HG03103 (cell line): ENCODE results near the gene LMBR1L.
"Not testable (repeated sequence)": the region's sequence is repeated elsewhere in the genome, so short reads cannot be mapped to it uniquely, and the experiment has no call there.

Source experiments
- ATAC-seq: cut with Tn5 transposase; IDR thresholded peaks from one replicate; pipeline ENCODE4 v1.9.1; 2021; ENCODE audit warnings: low read depth; ENCODE audit not compliant: unreplicated experiment

LMBR1L gene

DNA sequence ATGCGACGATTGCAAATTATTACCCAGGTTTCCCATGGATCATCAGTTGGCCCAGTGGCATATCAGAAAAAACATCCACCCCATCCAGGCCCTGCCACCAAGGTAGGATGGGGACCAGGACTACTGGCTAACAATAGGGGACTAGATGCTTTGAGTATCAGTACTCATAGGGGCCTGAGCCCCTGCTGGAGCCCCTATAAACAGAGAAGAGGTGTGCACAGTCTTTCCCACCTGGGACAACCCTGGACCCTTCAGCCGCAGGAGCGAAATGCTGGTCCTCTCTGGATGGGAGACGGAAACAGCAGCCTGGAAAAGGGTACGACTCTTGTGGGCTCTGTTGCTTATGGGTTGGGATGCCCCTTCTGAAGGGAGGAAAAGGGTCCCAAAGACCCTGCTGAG is 21.7 kb downstream of the LMBR1L start:
- no peak for ATAC-seq

DNA sequence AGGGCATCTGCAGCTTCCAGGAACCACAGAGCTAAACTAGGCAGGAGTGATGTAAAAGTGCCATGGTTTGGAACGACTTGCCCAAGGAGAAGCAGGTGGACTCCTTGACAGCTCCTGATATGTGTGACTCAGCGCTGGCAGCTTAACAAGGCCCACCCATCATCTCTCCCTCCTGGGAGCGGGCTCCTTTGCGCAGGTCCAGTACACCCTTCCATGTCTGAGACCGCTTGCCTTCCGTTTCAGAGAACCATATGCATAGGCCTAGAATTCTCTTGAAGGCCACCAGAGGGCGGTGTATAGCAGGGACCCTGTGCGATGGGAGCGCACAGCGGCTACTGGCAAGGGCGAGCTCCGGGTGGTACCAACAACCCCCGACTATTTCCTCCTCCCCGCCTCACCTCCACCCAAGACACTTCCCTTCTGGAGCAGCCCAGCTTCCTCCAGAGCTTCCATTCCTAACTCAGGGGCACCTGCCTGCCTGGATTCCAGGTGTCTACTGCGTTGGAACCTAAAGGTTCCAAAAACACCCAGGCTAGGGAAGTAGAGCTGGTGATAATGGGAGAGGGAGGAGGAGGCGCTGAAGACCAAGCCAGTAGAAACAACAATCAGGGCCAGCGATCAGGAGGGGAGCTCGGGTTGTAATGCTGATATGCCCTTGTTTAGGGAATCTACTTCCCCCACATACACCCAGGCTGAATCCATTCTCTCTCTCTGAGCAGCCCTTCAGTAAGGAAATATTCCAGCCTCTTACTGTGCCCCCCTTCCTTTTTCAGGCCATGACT is 22.3 kb downstream of the LMBR1L start:
- peak; percentile 90 for ATAC-seq

DNA sequence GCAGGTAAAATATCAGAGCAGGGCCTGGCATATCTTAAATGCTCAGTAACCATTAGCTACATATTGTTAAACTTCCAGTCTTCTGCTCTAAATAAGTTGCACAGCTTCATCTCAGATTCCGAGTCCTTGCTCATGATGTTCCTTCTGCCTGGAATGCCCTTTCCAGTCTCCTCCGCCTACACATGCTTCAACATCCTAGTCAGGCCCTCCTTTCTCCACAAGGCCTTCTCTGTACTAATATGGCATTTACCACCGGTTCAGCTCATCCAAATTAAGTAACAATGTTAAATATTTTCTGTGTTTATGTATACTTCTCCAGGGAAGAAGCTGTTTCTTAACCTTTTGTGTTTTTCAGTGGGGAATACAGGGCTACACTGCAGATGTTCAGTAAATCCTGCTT is 24.5 kb downstream of the LMBR1L start:
- no peak for ATAC-seq

DNA sequence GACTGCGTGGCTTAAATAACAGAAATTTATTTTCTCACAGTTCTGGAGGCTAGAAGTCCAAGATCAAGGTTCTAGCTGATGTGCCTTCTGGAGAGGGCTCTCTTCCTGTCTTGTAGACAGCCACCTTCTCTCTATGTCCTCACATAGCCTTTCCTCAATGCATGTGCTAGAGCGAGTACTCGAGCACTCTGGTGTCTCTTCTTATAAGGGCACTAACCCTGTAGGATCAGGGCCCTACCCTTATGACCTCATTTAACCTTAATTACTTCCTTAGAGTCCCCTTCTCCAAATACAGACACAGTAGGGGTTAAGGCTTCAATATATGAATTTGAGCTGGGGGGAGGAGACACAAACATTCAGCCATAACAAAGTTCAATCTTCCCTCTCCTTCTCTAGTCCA is 26.2 kb downstream of the LMBR1L start:
- no peak for ATAC-seq

DNA sequence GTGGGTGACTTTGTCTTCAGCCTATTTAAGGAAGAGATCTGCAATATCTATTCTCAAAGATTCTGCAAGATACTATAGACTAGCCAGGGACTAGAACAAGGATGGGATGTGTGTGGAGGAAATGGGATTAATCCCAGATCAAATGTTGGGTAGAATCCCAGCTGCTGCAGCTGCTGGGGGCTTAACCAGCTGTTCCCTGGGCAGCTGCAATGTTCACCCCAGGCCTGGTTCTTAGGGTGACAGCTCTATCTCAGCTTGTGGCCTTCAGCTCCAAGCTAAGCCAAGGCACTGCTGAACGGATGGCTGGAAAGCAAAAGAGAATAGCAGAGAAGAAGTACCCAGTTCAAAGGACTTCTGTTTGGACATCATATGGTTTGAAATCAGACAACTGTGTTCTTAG is 30.9 kb downstream of the LMBR1L start:
- no peak for ATAC-seq

DNA sequence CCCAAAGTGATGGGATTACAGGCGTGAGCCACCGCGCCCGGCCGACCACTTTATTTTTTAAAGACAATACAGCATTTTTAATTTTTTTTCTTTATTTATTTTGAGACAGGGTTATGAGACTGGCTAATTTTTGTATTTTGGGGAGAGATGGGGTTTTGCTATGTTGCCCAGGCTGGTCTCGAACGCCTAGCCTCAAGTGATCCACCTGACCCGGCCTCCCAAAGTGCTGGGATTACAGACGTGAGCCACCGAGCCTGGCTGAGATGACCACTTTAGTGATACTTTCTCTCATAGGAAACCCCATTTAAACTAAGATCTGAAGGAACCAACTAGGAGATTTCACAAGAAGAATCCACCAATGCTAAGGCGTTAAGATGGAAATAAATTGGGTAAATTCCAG is 39.7 kb downstream of the LMBR1L start:
- no peak for ATAC-seq

DNA sequence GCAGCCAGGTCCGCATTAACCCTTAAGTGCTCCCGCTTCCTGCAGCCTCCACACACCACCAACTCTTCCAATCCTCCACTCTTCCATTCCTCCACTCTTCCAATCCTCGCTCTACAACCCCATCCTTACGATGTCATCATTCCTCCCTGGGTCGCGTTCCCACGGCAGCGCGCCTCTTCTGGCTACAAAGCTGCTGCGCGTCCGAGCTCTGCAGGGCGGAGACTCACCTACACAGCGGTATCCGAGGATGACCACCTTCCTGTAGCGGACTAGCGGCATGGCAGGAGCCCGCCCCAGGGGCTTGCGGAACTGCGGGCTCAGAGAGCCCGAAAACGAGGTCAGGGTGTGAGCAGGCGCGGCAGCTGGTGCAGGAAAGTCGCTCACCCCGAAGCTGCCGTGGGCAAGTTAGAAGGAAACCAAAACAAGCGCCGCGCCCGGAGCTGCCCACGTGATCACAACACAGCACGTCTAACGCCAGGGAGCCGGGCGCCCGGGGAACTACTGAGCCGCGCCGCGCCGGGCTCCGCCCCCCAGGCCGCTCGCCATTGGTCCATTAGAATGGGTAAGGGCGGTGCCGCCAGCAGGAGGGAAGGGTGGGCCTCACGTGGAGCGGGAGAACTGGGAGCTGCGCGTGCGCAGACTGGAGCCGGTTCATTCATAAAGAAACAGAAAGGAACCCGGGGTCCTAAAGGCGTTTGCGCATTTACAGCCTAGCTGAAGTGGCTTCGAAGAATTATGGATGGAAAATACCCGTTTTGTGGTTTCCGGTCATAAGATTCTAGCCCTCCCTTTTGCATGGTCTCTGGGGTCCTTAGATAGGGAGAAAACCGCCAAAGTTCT is 40.9 kb downstream of the LMBR1L start, which contains the start of gene RHEBL1:
Gene RHEBL1, minus strand, starts transcription at position 473 of the 840 bp plus-strand sequence. Its CDS starts 194 bp downstream, at position 279.
- peak; percentile 98 for ATAC-seq

DNA sequence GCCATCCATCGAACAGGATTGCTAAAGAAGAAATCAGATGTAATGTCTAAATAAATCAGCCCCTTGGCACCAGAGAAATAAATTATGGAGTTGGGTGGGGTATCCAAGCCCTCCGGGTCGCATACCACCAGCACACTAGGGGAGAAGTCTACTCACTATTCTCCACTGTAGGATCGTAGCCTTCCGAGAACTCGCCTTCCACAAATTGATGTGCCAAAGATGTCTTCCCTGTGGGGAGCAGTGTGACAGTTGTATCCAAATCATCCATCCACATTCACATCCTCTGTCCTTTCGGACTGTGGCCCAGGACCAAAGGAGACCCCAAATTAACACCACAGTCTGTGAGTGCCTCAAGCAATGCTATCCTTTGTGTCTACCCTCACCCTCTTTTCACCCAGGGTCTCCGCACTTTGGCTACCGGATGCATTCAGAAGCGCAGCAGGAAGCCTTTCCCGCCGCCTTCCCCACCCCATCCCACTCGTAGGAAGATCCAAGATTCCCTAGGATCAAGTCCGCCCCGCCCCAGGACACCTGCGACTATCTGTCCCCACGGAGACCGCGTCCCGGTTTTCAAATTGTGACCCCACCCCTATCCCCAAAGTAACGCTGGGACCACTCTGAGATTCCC is 41.7 kb downstream of the LMBR1L start:
- ATAC-seq: no peak

DNA sequence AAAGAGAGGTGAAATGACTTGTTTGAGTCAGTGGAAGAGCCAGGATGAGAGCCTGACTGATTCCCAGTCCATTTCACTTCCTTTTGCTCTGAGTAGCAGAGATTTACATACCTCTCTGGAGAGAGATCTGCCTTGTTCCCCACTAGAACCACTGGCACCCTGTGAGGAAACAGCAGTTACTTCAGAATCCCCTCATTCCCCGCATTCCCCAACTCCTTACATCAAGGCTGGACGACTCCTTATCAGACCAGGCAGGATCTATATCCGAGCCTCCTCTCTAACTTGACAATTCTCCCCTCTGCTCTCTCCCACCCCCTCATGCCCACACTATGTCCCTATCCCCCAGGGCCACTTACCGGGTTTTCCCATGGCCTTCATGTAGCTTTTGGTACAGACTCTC is 44.5 kb downstream of the LMBR1L start:
- ATAC-seq: no peak

DNA sequence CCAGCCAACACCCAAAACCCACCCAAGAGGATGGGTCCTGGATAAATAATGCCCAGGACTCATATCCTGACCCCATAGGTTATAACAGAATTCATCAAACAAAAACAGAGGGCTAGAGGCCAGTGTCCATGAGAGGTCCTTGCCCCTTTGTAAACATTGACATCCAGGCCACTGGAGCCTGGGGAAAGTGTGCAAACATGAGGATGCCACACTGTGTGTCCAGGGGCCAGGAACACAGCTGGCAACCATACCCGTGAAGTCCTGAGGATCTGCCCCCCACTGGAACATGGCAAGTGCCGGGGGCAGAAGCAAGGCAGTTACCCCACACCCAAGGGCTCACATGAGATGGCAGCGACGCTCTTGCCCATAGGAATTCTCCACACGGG is 45.9 kb downstream of the LMBR1L start:
- no peak for ATAC-seq

DNA sequence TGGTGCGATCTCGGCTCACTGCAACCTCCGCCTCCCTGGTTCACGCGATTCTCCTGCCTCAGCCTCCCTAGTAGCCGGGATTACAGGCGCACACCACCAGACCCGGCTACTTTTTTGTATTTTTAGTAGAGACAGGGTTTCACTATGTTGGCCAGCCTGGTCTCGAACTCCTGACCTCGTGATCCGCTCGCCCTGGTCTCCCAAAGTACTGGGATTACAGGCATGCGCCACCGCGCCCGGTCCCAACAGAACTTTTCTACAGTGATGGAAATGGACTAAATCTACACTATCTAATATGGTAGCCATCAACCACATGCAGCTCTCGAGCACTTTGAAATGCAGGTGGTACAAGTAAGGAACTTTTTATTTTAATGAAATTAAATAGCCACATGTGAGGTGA is 48.7 kb downstream of the LMBR1L start:
- ATAC-seq: not testable (repeated sequence)

DNA sequence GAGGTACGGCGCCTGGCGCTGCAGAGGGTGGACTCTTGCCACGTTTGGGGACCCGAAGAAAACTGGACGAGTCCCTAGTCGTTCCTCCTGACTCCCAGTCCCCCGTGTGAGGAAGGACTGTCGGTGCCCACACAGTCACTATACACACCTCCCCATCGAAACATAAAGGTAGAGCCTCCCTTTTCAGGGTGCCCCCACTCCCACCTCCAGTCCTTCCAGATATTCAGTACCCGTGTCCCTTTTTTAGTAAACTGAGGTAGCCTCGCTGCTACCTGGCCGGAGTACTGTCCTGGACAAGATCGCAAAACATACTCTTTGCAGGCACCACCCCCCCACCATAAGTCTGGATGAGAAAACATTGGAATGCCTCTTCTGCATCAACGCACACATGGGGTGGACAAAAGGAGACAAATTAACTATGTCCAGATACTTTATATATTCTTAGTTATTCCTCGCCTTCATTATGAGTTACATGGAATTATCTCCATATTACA is 49.4 kb downstream of the LMBR1L start:
- no peak for ATAC-seq

DNA sequence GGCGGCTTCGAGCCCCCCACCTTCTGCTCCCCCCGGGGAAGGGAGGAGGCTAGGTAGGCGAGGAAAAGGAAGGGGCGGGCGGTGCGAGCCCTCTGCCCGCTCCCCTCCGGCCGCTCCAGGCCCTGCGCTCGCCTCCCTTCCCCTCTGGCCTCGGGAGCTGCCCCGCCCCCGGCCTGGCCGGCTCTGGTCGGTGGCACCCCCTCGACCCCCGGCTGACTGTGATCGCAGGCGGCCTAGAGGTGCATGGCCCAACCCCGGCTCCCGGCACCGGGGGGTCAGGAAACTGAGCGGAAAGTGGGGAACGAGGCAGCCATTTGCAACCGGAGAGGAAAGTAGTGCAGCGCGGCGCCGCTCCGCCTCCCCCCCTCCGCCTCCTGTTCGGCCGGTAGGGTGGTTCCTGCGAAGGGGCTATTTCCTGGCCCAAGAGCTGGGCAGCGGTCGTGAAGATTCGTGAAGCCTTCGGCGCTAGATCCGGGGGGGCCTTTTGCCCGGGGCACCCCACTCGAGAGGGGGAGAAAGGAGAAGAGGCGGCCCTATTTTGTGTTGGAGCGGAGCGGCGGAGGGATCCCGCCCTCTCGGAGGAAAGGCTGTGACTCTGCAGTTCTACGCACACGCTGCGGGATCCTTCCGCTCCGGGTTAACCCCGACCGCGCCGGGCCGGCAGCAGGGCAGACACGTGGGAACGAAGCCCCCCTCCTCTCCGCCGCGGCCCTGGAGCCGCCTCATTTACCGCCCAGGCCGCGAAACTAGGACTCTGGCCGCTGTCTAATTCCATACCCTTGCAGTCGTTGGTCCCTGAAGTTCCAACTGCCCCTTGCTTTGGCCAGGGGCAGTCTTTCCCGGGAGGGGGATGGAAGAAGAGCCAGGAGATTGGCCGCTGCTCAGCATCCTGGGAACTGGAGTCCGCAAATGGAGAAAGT is 50.1 kb downstream of the LMBR1L start, which contains the start of gene KMT2D:
Gene KMT2D, minus strand, starts transcription at position 558 of the 920 bp plus-strand sequence. CDS start 5,470 bp downstream, outside the sequence.
- peak; percentile 37 for ATAC-seq

DNA sequence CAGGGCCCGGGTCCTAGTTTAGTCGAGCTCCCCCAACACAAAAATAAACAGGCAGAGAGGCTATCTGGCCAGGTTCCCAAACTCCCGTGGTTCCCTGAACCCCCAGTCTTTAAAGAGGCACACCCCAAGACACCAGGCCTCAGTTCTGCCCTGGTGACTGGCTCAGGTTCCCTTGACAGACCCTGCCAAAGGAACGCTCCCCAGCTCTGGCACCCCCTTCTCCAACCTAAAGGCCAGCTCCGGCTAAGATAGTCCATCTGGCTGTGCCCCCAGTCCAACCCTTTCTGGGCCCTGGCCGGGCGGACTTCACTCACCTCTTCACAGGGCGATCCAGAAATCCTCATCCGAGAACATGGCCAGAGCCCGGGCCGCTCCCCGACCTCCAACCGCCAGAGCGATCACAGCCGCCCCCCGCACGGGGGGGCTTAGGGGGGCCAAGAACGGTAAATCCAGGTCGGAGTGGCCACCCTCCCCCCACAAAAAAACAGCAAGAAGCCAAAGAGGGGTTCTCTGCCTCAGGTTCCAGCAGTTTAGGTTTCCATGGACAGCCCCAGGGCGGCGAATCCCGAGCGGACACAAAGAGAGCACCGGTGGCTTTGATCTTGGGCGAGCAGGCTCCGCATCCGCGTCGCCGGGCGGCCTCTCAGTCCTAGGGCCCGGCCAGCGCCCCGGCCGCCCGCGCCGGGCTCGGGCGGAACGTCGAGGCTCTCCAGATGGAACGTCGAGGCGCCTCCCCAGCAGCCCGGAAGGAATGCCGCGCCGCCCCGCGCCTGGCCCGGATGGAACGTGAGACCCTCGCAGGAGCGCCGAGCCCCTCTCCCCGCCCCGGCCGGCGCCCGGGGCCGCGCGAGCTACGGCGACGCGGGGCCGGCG is 51.1 kb downstream of the LMBR1L start:
- ATAC-seq: peak; percentile 9

DNA sequence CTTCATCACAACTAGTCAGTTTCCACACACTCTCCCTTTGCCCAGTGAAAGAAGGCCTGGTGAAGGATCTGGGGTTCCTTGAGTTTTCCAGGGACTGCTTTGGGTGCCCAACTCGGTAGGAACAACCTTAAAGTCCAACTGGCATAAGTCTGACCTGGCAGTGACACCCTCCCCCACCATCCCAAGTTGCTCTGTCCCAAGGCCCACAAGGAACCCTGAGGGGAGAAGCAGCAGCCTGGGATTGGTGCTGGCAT is 51.7 kb downstream of the LMBR1L start:
- no peak for ATAC-seq

DNA sequence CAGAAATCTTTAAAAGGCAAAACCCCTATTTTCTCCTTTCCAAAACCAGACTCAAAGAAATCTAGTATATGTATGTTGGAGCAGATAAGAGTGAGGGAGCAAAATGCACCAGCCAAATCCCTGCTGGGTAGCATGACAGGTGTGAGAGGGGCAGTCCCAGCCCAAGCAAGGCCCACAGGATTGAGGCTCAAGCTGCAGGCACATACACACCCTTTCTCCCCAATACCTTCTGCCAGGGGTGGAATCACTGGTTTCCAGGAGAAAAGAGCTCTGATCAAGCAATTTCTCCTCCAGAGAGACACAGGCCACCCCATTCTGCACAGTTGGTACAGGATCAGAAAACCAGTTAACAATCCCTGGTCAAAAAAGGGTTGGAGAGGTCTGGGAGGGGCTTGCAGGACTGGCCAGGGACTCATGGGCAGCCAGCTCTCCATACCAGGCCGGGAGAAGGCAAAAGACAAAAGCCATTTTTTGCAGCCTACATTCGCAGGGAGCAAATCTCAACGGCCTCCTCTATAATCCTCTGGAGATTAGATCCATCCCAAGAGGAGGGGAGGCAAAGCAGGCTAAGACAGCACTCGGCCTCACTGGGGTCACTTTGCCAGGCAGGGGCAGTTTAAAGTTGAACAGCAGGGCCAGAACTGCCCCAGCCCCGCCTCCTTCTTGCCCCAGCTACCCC is 52.1 kb downstream of the LMBR1L start:
- ATAC-seq: no peak

DNA sequence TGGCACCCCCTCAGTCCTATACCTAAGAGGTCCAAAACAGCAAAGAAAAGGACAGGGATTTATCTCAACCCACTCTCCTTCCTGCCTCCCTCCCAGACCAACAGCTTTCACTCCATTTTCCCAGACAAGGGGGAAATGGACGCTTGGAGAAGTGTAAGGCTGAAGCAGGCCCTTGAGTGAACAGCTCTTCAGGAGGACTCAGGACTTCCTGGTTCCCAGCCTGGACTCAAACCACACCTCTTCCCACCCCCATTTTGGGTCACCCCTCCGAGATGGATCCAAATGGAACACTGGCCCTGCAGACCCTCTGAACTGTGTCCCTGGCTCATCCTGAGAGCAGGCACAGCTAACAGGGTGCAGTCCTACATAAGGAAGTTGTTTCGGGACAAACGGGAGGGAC is 52.8 kb downstream of the LMBR1L start:
- ATAC-seq: no peak

DNA sequence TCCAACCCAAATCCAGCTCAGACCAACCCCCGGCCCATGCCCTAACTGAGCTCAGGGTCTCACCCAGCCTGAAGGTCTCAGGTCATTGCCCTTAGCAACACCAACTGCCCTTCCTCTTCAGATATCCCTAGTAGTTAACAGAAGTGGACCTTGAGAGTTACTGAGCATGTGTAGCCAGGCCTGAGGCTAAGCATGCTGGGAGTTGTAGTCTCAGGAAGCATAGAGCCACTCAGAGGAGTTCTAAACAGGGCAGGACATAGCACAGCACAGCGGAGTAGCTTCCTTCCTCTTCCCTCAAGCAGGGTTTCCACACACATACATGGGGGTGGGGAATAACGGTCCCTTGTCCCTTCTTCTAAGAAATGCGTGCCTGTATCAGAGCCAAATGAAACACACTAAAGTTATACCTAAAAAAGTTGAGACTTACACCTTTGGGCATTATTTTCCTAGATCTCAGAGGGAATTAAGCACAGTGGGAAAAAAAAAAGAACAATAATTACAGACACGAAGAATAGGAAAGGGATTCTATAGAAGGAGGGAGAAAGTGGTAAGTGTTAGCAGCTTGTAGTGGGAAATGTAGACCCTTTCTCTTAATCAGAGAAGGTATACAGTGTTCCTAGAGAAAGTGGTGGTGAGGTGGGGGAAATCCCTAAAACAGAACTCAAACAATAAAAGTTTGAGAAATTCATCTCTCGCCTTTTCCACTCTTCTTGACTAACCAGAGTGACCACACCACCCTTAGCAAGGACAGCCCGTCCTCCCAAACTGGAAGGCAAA is 54.5 kb downstream of the LMBR1L start:
- ATAC-seq: peak; percentile 49
